ENCODE data around the gene RASSF4. TPM values are rescaled to one million over a fixed set of nuclear protein-coding genes. Genes with fewer than 3 reads are reported as not detected.

Gene RASSF4
- total RNA-seq, 1 donor from 2014 or later, result 2.0 TPM

- Mint-ChIP-seq H3K4me3 (no peak overlapping the region), H3K4me1 (no peaks in the 10 kb centered on the region), H3K27ac (no peak overlapping the region), H3K9me3 (peaks cover 24% of the 10 kb centered on the region), H3K36me3 (ENCODE audit: low read depth) (peaks cover 7% of the 10 kb centered on the region), H3K27me3 (peaks cover 9% of the 10 kb centered on the region)
- ATAC-seq (ENCODE audit: low read depth) (no peak), DNase-seq (no peak)
- POLR2A ChIA-PET, result no interaction called here
- CTCF ChIA-PET, result no interaction called here
- intact Hi-C loops (cut with micrococcal nuclease), result no loop called here
- TF ChIP-seq CTCF (IDR thresholded peaks at IDR 0.05), result no peak
These were observed 74.7 kb downstream of the RASSF4 start for GRCh38 chr10:45034301-45034700.

GRCh38 chr10:45035673-45036072, 76.1 kb downstream of the RASSF4 start:
- Mint-ChIP-seq H3K27me3 (peaks cover 11% of the 10 kb centered on the region), H3K4me3 (no peak overlapping the region), H3K36me3 (ENCODE audit: low read depth) (peaks cover 4% of the 10 kb centered on the region), H3K27ac (no peak overlapping the region), H3K4me1 (no peaks in the 10 kb centered on the region), H3K9me3 (peaks cover 15% of the 10 kb centered on the region)
- TF ChIP-seq CTCF (IDR thresholded peaks at IDR 0.05), result no peak
- DNase-seq, result no peak
- CTCF ChIA-PET, result no interaction called here
- intact Hi-C loops (cut with micrococcal nuclease), result no loop called here
- POLR2A ChIA-PET, result no interaction called here
- no peak for ATAC-seq (ENCODE audit: low read depth)

GRCh38 chr10:45040921-45041542, 81.4 kb downstream of the RASSF4 start:
- CTCF ChIA-PET, result no interaction called here
- DNase-seq (no peak), ATAC-seq (ENCODE audit: low read depth) (no peak)
- Mint-ChIP-seq H3K36me3 (ENCODE audit: low read depth) (no peaks in the 10 kb centered on the region), H3K4me3 (no peak overlapping the region), H3K9me3 (peaks cover 2% of the 10 kb centered on the region), H3K27ac (no peak overlapping the region), H3K27me3 (peaks cover 10% of the 10 kb centered on the region), H3K4me1 (no peaks in the 10 kb centered on the region)
- intact Hi-C loops (cut with micrococcal nuclease), result no loop called here
- no peak for TF ChIP-seq CTCF (IDR thresholded peaks at IDR 0.05)
- POLR2A ChIA-PET, result no interaction called here

GRCh38 chr10:45044290-45044689, 84.7 kb downstream of the RASSF4 start:
- ChIA-PET POLR2A (no interaction called here), CTCF (no interaction called here)
- no peak for TF ChIP-seq CTCF (IDR thresholded peaks at IDR 0.05)
- Mint-ChIP-seq H3K4me1 (no peaks in the 10 kb centered on the region), H3K4me3 (no peak overlapping the region), H3K27ac (no peak overlapping the region), H3K27me3 (peaks cover 5% of the 10 kb centered on the region), H3K36me3 (ENCODE audit: low read depth) (no peaks in the 10 kb centered on the region), H3K9me3 (peaks cover 4% of the 10 kb centered on the region)
- ATAC-seq (ENCODE audit: low read depth), result no peak
- DNase-seq, result no peak
- intact Hi-C loops (cut with micrococcal nuclease), result no loop called here

Other genes starting within 250 kb of the RASSF4 start
- not detected in 2 replicates for gene TMEM72, start 48.5 kb upstream of the RASSF4 start, total RNA-seq
- gene DEPP1, start 19.0 kb downstream of the RASSF4 start, total RNA-seq, result 0.11 TPM in 1 of 2 replicates, not detected in the other
- gene ZNF22, start 41.1 kb downstream of the RASSF4 start, total RNA-seq, result 34.2 and 37.5 TPM in 2 replicates

Measured in activated B cell treated with CpG ODN at 0.5 μM for 24 hours (primary cell).